ENCODE results near the gene HELZ. TPM values are rescaled to one million over a fixed set of nuclear protein-coding genes. Genes with fewer than 3 reads are reported as not detected.
"Not testable (repeated sequence)": the region's sequence is repeated elsewhere in the genome, so short reads cannot be mapped to it uniquely, and the experiment has no call there.

HELZ gene
- 53.1 and 89.8 TPM in 2 replicates for total RNA-seq

DNA sequence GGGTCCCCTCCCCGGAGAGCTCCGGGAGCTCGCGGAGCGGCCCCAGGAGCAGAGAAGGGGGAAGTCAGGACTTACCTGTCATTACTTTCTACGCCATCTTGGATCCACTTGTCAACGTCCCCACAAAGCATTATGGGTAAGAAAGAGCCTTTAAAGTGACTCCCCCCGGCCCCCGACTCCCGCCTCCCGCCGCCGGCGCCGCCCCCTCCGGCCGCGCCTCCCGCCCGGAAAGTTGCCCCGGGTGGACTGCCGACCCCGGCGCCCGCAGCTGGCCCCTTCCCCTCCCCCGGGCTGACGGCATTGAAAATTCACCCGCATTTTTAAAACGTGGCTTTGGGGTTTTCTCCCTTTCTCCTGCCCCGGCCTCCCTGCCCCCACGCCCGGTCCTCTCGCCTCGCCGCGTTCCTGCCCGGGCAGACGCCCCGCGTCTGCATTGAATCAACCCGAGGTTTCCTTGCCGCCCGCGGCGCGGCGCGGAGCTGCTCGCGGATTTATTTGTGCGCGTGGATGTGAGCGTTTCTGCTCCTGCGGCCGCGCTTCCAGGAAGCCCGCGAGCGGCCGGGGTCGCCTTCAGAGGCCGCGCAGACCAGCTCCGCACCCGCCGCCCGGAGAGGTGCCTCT, at the start of gene HELZ:
HELZ (minus strand) TSS at position 124 of the 621 bp plus-strand sequence. CDS start 26,392 bp downstream, outside the sequence.
- TF ChIP-seq CTCF (IDR thresholded peaks at IDR 0.05; ENCODE audit: insufficient read depth, low read depth, low read length): no peak
- DNase-seq (ENCODE audit: low read depth): peak; percentile 79
- H3K4me3 ChIP-seq (ENCODE audit: low read depth, low read length): peak within 1 kb of the TSS; percentile 79

DNA sequence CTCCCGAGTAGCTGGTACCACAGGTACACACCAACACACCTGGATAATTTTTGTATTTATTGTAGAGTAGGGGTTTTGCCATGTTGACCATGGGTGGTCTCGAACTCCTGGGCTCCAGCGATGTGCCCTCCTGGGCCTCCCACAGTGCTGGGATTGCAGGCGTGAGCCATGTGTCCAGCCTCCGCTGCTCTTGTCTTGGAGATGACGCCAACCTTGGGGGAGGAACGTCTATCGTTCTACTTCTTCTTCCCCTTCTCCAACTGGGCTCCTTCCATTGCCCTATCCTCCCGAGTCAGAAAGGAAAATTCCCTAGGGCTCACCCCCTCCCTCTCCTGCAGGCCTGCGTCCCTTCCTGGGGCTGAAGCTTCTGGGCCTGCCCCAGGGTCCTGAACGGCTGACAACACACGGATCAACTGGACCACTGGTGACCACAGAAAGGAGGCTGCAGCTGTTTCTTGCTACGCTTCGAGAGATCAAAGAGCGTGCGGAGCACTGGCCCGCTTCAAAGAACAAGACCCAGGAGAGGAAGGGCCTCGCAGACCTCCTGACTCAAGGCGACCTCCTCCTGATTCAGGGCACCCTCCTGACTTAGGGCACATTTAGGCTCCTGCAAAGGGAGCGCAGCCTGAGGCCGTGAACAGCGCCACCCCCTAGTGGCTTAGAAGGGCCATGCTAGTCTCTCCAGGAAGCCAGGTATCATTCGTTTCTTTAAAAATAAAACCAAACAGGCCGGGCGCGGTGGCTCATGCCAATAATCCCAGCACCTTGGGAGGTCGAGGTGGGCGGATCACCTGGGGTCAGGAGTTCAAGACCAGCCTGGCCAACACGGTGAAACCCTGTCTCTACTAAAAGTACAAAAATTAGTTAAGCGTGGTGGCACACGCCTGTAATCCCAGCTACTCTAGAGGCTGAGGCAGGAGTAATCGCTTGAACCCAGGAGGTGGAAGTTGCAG, 48.5 kb upstream of the HELZ start:
- H3K4me3 ChIP-seq (ENCODE audit: low read depth, low read length): no peak overlapping the region
- TF ChIP-seq CTCF (IDR thresholded peaks at IDR 0.05; ENCODE audit: insufficient read depth, low read depth, low read length): peak; percentile 90
- DNase-seq (ENCODE audit: low read depth): peak; percentile 64

GRCh38 chr17:67290711-67291291, 45.8 kb upstream of the HELZ start:
- no peak for DNase-seq (ENCODE audit: low read depth)
- no peak overlapping the region for H3K4me3 ChIP-seq (ENCODE audit: low read depth, low read length)
- no peak for TF ChIP-seq CTCF (IDR thresholded peaks at IDR 0.05; ENCODE audit: insufficient read depth, low read depth, low read length)

- TF ChIP-seq CTCF (IDR thresholded peaks at IDR 0.05; ENCODE audit: insufficient read depth, low read depth, low read length): no peak
- no peak for DNase-seq (ENCODE audit: low read depth)
- no peak overlapping the region for H3K4me3 ChIP-seq (ENCODE audit: low read depth, low read length)
Observed at GRCh38 chr17:67290244-67290643, 45.2 kb upstream of the HELZ start.

- H3K4me3 ChIP-seq (ENCODE audit: low read depth, low read length): no peak overlapping the region
- TF ChIP-seq CTCF (IDR thresholded peaks at IDR 0.05; ENCODE audit: insufficient read depth, low read depth, low read length): no peak
- peak; percentile 44 for DNase-seq (ENCODE audit: low read depth)
Observed at GRCh38 chr17:67289181-67289876, 44.3 kb upstream of the HELZ start.

DNA sequence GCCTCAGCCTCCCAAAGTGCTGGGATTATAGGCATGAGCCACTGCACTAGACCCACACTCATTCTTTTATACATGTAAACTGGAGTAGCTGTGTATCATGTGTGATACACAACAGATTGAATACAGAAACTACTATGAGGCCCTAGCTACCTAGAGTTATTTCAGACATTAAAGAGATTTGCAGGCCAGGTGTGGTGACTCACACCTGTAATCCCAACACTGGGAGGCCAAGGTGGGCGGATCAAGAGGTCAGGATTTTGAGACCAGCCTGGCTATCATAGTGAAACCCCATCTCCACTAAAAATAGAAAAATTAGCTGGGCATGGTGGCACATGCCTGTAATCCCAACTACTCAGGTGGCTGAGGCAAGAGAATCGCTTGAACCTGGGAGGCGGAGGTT, 41.8 kb upstream of the HELZ start:
- H3K4me3 ChIP-seq (ENCODE audit: low read depth, low read length); DNase-seq (ENCODE audit: low read depth): not testable (repeated sequence)

Data from fibroblast of villous mesenchyme (primary cell).